Measurements from ENCODE around the gene IER2.
"Not testable (repeated sequence)": the region's sequence is repeated elsewhere in the genome, so short reads cannot be mapped to it uniquely, and the experiment has no call there.

The IER2 gene

GRCh38 chr19:13172346-13173138 is 22.3 kb downstream of the IER2 start:
- TF ChIP-seq CTCF (IDR thresholded peaks at IDR 0.05; ENCODE audit: low read depth, low read length, missing control alignments): no peak
- in situ Hi-C loops (cut with HindIII; ENCODE audit: low pct_ligation_motif_present, low sequenced_read_pairs): no loop called here
- H3K36me3 ChIP-seq (replicated peaks): no peaks in the 10 kb centered on the region
- peak overlapping the region; percentile 45 for H3K27ac ChIP-seq
- H3K27me3 ChIP-seq (replicated peaks): no peaks in the 10 kb centered on the region
- H3K4me3 ChIP-seq (ENCODE audit: low read depth, low read length): no peak overlapping the region
- peak; percentile 84 for DNase-seq

- in situ Hi-C loops (cut with HindIII; ENCODE audit: low pct_ligation_motif_present, low sequenced_read_pairs): no loop called here
These were observed 23.0 kb downstream of the IER2 start for GRCh38 chr19:13173139-13173737.

GRCh38 chr19:13176345-13176744 is 26.1 kb downstream of the IER2 start:
- no peak for DNase-seq
- H3K4me3 ChIP-seq (ENCODE audit: low read depth, low read length): no peak overlapping the region
- H3K27ac ChIP-seq: no peak overlapping the region
- no peaks in the 10 kb centered on the region for H3K36me3 ChIP-seq (replicated peaks)
- H3K27me3 ChIP-seq (replicated peaks): no peaks in the 10 kb centered on the region
- in situ Hi-C loops (cut with HindIII; ENCODE audit: low pct_ligation_motif_present, low sequenced_read_pairs): no loop called here
- no peak for TF ChIP-seq CTCF (IDR thresholded peaks at IDR 0.05; ENCODE audit: low read depth, low read length, missing control alignments)

More at GRCh38 chr19:13173139-13173737, 23.0 kb downstream of the IER2 start:
- no peak for TF ChIP-seq CTCF (IDR thresholded peaks at IDR 0.05; ENCODE audit: low read depth, low read length, missing control alignments)
- no peak overlapping the region for H3K27ac ChIP-seq
- no peak overlapping the region for H3K4me3 ChIP-seq (ENCODE audit: low read depth, low read length)
- no peak for DNase-seq
- H3K27me3 ChIP-seq (replicated peaks): no peaks in the 10 kb centered on the region
- no peaks in the 10 kb centered on the region for H3K36me3 ChIP-seq (replicated peaks)

GRCh38 chr19:13177584-13177983 is 27.4 kb downstream of the IER2 start:
- in situ Hi-C loops (cut with HindIII; ENCODE audit: low pct_ligation_motif_present, low sequenced_read_pairs); H3K4me3 ChIP-seq (ENCODE audit: low read depth, low read length); H3K36me3 ChIP-seq (replicated peaks); DNase-seq; H3K27ac ChIP-seq; H3K27me3 ChIP-seq (replicated peaks): not testable (repeated sequence)

GRCh38 chr19:13178291-13178690 is 28.1 kb downstream of the IER2 start:
- H3K36me3 ChIP-seq (replicated peaks); H3K27me3 ChIP-seq (replicated peaks); H3K27ac ChIP-seq; DNase-seq; in situ Hi-C loops (cut with HindIII; ENCODE audit: low pct_ligation_motif_present, low sequenced_read_pairs); H3K4me3 ChIP-seq (ENCODE audit: low read depth, low read length): not testable (repeated sequence)

GRCh38 chr19:13181747-13182388 is 31.7 kb downstream of the IER2 start:
- Histone ChIP-seq H3K4me3 (ENCODE audit: low read depth, low read length) (no peak overlapping the region), H3K27me3 (replicated peaks) (no peaks in the 10 kb centered on the region), H3K36me3 (replicated peaks) (no peaks in the 10 kb centered on the region), H3K27ac (no peak overlapping the region)
- TF ChIP-seq CTCF (IDR thresholded peaks at IDR 0.05; ENCODE audit: low read depth, low read length, missing control alignments): no peak
- peak; percentile 25 for DNase-seq
- in situ Hi-C loops (cut with HindIII; ENCODE audit: low pct_ligation_motif_present, low sequenced_read_pairs): no loop called here

GRCh38 chr19:13184926-13185325 is 34.7 kb downstream of the IER2 start:
- H3K27ac ChIP-seq; H3K27me3 ChIP-seq (replicated peaks); H3K36me3 ChIP-seq (replicated peaks); in situ Hi-C loops (cut with HindIII; ENCODE audit: low pct_ligation_motif_present, low sequenced_read_pairs); DNase-seq; H3K4me3 ChIP-seq (ENCODE audit: low read depth, low read length): not testable (repeated sequence)

- H3K27ac ChIP-seq; H3K36me3 ChIP-seq (replicated peaks); DNase-seq; in situ Hi-C loops (cut with HindIII; ENCODE audit: low pct_ligation_motif_present, low sequenced_read_pairs); H3K4me3 ChIP-seq (ENCODE audit: low read depth, low read length); H3K27me3 ChIP-seq (replicated peaks): not testable (repeated sequence)
These were observed 35.8 kb downstream of the IER2 start for GRCh38 chr19:13185763-13186657.

GRCh38 chr19:13186688-13187087 is 36.5 kb downstream of the IER2 start:
- H3K27ac ChIP-seq; in situ Hi-C loops (cut with HindIII; ENCODE audit: low pct_ligation_motif_present, low sequenced_read_pairs); DNase-seq; H3K36me3 ChIP-seq (replicated peaks); H3K4me3 ChIP-seq (ENCODE audit: low read depth, low read length); H3K27me3 ChIP-seq (replicated peaks): not testable (repeated sequence)

Measured in brain microvascular endothelial cell (primary cell).